Measurements from ENCODE around the gene KCNMA1. TPM values are rescaled to one million over a fixed set of nuclear protein-coding genes. Genes with fewer than 3 reads are reported as not detected.

KCNMA1 gene
- total and polyA plus RNA-seq, 7 donors = 15.3 to 427 (median 256) TPM

- no peak for TF ChIP-seq CTCF (IDR thresholded peaks at IDR 0.05)
- no peak for TF ChIP-seq POLR2AphosphoS5 (IDR thresholded peaks at IDR 0.05)
- TF ChIP-seq EP300 (IDR thresholded peaks at IDR 0.05) = no peak
- no peak for TF ChIP-seq POLR2A (IDR thresholded peaks at IDR 0.05)
- Histone ChIP-seq H3K27me3 (no peaks in the 10 kb centered on the region), H3K4me3 (no peak overlapping the region), H3K9me3 (no peaks in the 10 kb centered on the region), H3K4me1 (peaks cover 0 to 38% (median 34%) of the 10 kb centered on the region in 4 donors), H3K27ac (peak overlapping the region in 1 of 4 donors; percentile 77), H3K36me3 (peaks cover 4 to 23% (median 9%) of the 10 kb centered on the region in 4 donors)
- WGBS, 2 donors = 96 to 97% methylated on average over 4 of the region's 4 CpGs
- intact Hi-C loops (cut with DNase I) = no loop called here
- DNase-seq = no peak
Observed at GRCh38 chr10:77087366-77087765, 550.2 kb downstream of the KCNMA1 start.

GRCh38 chr10:77086081-77086480 lies 551.5 kb downstream of the KCNMA1 start:
- intact Hi-C loops (cut with DNase I) = no loop called here
- Histone ChIP-seq H3K27me3 (no peaks in the 10 kb centered on the region), H3K9me3 (no peaks in the 10 kb centered on the region), H3K36me3 (peaks cover 4 to 23% (median 9%) of the 10 kb centered on the region in 4 donors), H3K4me3 (no peak overlapping the region), H3K27ac (peak overlapping the region; percentile 4 to 83 (median 76)), H3K4me1 (peaks cover 0 to 50% (median 45%) of the 10 kb centered on the region in 4 donors)
- no peak for DNase-seq
- TF ChIP-seq EP300 (IDR thresholded peaks at IDR 0.05) = no peak
- TF ChIP-seq POLR2A (IDR thresholded peaks at IDR 0.05) = no peak
- no peak for TF ChIP-seq POLR2AphosphoS5 (IDR thresholded peaks at IDR 0.05)
- no peak for TF ChIP-seq CTCF (IDR thresholded peaks at IDR 0.05)
- 80 to 87% methylated on average over 1 of the region's 1 CpG for WGBS, 2 donors

GRCh38 chr10:77085344-77085743 lies 552.3 kb downstream of the KCNMA1 start:
- Histone ChIP-seq H3K4me3 (no peak overlapping the region), H3K27ac (peak overlapping the region; percentile 50 to 83 (median 76)), H3K36me3 (peaks cover 4 to 23% (median 7%) of the 10 kb centered on the region in 4 donors), H3K9me3 (no peaks in the 10 kb centered on the region), H3K27me3 (no peaks in the 10 kb centered on the region), H3K4me1 (peaks cover 0 to 58% (median 53%) of the 10 kb centered on the region in 4 donors)
- intact Hi-C loops (cut with DNase I) = no loop called here
- DNase-seq = no peak
- 82 to 84% methylated on average over 4 of the region's 4 CpGs for WGBS, 2 donors
- TF ChIP-seq POLR2A (IDR thresholded peaks at IDR 0.05) = no peak
- TF ChIP-seq POLR2AphosphoS5 (IDR thresholded peaks at IDR 0.05) = peak in 3 of 4 donors; percentile 58 to 76 (median 75)
- no peak for TF ChIP-seq CTCF (IDR thresholded peaks at IDR 0.05)
- TF ChIP-seq EP300 (IDR thresholded peaks at IDR 0.05) = peak in 2 of 4 donors; percentile 9 to 11

GRCh38 chr10:77084431-77085144 lies 553.0 kb downstream of the KCNMA1 start:
- Histone ChIP-seq H3K9me3 (no peaks in the 10 kb centered on the region), H3K27ac (peak overlapping the region; percentile 69 to 83 (median 76)), H3K4me3 (no peak overlapping the region), H3K36me3 (peaks cover under 1 to 18% (median 3%) of the 10 kb centered on the region in 4 donors), H3K4me1 (peaks cover 0 to 64% (median 56%) of the 10 kb centered on the region in 4 donors), H3K27me3 (no peaks in the 10 kb centered on the region)
- TF ChIP-seq EP300 (IDR thresholded peaks at IDR 0.05) (peak in 3 of 4 donors; percentile 3 to 90 (median 84)), POLR2AphosphoS5 (IDR thresholded peaks at IDR 0.05) (peak; percentile 50 to 88 (median 86)), CTCF (IDR thresholded peaks at IDR 0.05) (no peak), POLR2A (IDR thresholded peaks at IDR 0.05) (no peak)
- 81 to 83% methylated on average over 12 of the region's 12 CpGs for WGBS, 2 donors
- intact Hi-C loops (cut with DNase I) = no loop called here
- peak; percentile 89 for DNase-seq
